HT-29 (cell line): Measurements from ENCODE around the gene CAMTA1. TPM values are rescaled to one million over a fixed set of nuclear protein-coding genes. Genes with fewer than 3 reads are reported as not detected.

Experiments
- DNase-seq: peaks from one replicate; pipeline ENCODE4 v3.0.0-alpha.2; 2015; ENCODE audit warnings: low spot score
- total RNA-seq: library from RNA; depleted of rRNA; stranded (reverse); fragments of >200 nt; shearing (Covaris generic); gene quantifications from 2 replicates; pipeline ENCODE4 v1.2.3, GENCODE V29; 2014

The CAMTA1 gene
- total RNA-seq, 1 experiment from 2014 or later: 62.2 TPM

GRCh38 chr1:7648761-7649384 is 863.6 kb downstream of the CAMTA1 start:
- no peak for DNase-seq

DNA sequence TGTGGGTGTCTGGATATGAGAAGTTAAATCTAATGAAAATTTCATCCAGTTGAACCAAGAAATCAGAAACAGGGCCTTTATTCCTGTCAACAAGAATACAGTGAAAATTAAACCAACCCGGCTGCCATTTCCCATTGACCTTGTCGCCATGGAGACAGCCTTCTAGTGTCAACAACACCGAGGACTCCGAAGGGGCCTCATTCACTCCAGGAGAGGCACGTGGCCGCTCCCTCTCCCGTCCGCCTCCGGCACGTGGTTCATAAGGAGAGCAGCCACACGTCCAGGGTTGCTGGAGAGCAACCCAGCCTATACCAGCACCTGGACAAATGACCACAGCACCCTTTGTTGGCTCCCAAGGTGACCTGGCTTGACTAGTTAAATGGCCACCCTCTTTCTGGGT is 865.5 kb downstream of the CAMTA1 start:
- peak; percentile 9 for DNase-seq

- no peak for DNase-seq
Measured at GRCh38 chr1:7651203-7651602, 865.9 kb downstream of the CAMTA1 start.

GRCh38 chr1:7652061-7652460 is 866.8 kb downstream of the CAMTA1 start:
- DNase-seq: no peak

GRCh38 chr1:7652515-7653098 is 867.4 kb downstream of the CAMTA1 start:
- no peak for DNase-seq

DNA sequence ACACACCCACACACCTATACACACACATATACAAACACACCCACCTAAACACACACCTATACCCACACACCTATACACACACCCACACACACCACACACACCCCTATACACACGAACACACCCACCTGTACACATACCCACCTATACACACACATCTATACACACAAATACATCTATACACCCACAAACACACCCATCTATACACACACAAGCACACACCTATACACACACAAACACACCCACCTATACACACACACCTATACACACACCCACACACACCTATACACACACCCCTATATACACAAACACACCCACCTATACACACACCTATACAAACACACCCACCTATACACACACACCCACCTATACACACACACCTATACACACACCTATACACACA is 869.5 kb downstream of the CAMTA1 start:
- DNase-seq: no peak

DNA sequence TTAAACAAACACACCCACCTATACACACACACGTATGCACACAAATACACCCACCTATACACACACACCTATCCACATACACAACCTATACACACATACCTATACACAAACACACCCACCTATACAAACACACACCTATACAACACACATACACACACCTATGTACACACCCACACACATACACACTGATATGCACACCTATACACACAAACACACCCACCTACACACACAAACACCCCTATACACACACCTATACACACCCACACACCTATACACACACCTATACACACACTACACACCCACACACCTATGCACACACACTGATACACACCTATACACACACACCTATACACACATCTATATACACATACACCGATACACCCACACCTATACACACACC is 870.1 kb downstream of the CAMTA1 start:
- DNase-seq: no peak

DNA sequence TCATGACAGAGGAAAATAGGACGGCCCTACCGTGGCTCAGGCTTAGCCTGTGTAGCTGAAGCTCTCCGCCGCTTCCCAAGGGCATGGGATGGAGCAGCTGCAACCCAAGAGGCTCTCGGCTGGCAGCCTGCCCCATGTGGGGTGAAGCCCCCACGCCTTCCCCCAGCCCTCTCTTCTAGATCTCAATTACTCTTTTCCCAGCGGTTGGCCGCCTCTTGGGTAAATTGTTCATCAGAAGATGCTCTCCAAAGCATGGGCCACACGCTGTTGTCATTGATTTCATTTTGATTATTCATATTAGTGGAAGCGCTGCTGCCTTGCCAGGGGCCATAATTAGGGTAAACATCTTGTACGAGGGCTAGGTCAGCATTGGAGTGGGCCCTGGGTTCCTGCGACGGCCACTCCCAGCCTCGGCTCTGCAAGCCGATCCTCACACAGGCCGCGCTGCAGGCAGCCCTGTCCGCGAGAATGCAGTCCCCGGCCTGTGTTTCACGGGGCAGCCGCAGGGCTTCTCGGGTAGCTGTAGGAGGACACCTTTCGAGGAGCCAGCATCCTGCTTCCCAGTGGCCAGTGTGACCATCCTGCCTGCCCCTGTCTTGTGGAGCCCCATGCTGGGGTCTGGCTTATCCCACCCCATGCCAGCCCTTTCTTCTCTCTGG is 871.4 kb downstream of the CAMTA1 start:
- DNase-seq: no peak

- no peak for DNase-seq
Measured at GRCh38 chr1:7657287-7658016, 872.2 kb downstream of the CAMTA1 start.

- no peak for DNase-seq
Measured at GRCh38 chr1:7658099-7658498, 872.8 kb downstream of the CAMTA1 start.

GRCh38 chr1:7659514-7659913 is 874.3 kb downstream of the CAMTA1 start:
- DNase-seq: no peak

DNA sequence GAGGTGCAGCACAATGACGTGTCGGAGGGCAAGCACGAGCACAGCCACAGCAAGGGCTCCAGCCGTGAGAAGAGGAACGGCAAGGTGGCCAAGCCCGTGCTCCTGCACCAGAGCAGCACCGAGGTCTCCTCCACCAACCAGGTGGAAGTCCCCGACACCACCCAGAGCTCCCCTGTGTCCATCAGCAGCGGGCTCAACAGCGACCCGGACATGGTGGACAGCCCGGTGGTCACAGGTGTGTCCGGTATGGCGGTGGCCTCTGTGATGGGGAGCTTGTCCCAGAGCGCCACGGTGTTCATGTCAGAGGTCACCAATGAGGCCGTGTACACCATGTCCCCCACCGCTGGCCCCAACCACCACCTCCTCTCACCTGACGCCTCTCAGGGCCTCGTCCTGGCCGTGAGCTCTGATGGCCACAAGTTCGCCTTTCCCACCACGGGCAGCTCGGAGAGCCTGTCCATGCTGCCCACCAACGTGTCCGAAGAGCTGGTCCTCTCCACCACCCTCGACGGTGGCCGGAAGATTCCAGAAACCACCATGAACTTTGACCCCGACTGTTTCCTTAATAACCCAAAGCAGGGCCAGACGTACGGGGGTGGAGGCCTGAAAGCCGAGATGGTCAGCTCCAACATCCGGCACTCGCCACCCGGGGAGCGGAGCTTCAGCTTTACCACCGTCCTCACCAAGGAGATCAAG is 878.3 kb downstream of the CAMTA1 start:
- DNase-seq: no peak

DNA sequence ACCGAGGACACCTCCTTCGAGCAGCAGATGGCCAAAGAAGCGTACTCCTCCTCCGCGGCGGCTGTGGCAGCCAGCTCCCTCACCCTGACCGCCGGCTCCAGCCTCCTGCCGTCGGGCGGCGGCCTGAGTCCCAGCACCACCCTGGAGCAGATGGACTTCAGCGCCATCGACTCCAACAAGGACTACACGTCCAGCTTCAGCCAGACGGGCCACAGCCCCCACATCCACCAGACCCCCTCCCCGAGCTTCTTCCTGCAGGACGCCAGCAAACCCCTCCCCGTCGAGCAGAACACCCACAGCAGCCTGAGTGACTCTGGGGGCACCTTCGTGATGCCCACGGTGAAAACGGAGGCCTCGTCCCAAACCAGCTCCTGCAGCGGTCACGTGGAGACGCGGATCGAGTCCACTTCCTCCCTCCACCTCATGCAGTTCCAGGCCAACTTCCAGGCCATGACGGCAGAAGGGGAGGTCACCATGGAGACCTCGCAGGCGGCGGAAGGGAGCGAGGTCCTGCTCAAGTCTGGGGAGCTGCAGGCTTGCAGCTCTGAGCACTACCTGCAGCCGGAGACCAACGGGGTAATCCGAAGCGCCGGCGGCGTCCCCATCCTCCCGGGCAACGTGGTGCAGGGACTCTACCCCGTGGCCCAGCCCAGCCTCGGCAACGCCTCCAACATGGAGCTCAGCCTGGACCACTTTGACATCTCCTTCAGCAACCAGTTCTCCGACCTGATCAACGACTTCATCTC is 879.1 kb downstream of the CAMTA1 start:
- no peak for DNase-seq

- no peak for DNase-seq
Measured at GRCh38 chr1:7664893-7665250, 879.6 kb downstream of the CAMTA1 start.

GRCh38 chr1:7666249-7666648 is 881.0 kb downstream of the CAMTA1 start:
- DNase-seq: no peak

GRCh38 chr1:7667159-7667558 is 881.9 kb downstream of the CAMTA1 start:
- no peak for DNase-seq

DNA sequence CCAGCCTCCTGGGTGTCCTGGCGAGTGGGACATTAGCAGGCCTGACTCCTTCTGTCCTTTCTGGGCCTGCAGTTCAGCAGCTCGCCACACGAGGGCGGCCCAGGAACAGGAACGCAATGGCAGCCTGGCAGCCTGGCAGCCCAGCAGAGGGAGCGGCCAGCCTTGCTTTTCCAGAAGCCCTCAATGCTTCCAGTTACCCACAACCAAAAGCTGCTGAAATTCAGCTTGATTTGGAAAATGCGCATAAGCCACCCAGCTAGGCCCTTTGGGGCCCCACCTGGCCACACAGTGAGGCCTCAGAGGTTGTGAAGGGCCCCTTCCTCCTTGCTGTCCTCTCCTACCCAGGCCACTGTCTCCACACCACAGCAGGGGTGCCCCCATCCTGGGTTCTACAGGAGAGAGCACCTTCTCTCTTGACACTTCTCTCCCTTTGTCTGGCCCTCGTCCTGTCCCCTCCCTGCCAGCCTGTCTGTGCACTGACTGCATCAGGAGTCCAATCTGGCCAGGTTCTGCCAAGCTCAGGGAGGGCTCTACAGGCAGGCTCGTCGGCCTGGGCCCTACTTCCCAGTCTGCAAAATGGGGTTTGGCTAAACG is 882.5 kb downstream of the CAMTA1 start:
- DNase-seq: peak; percentile 94

GRCh38 chr1:7669559-7670311 is 884.5 kb downstream of the CAMTA1 start:
- peak; percentile 59 for DNase-seq

- DNase-seq: no peak
Measured at GRCh38 chr1:7670334-7671145, 885.3 kb downstream of the CAMTA1 start.
